ENCODE results near the gene PIEZO2.

Gene PIEZO2

GRCh38 chr18:11145413-11146191 lies 3.8 kb downstream of the PIEZO2 start:
- Histone ChIP-seq H3K27me3 (ENCODE audit: low read length) (no peaks in the 10 kb centered on the region), H3K9me2 (replicated peaks; ENCODE audit: insufficient read depth, low read length) (no peaks in the 10 kb centered on the region), H2AFZ (ENCODE audit: low read depth, low read length, severe bottlenecking) (no peak overlapping the region), H3K9me3 (ENCODE audit: insufficient read depth, low read length) (no peaks in the 10 kb centered on the region), H3K27ac (ENCODE audit: low read depth, low read length) (no peak overlapping the region), H3K4me2 (ENCODE audit: low read depth, low read length, poor library complexity, severe bottlenecking) (no peak overlapping the region), H3K36me3 (ENCODE audit: low read length) (no peaks in the 10 kb centered on the region), H3K79me2 (ENCODE audit: insufficient read depth, low read length) (no peaks in the 10 kb centered on the region), H3F3A (ENCODE audit: insufficient read depth) (no peaks in the 10 kb centered on the region), H4K20me1 (ENCODE audit: low read depth, low read length) (no peaks in the 10 kb centered on the region), H3K4me3 (ENCODE audit: insufficient read depth, low read length, poor library complexity, severe bottlenecking) (no peak overlapping the region), H3K9ac (ENCODE audit: low read length) (no peak overlapping the region)
- TF ChIP-seq CTCF (IDR thresholded peaks at IDR 0.05; ENCODE audit: insufficient read depth, low read length, poor library complexity, severe bottlenecking) (no peak), EZH2phosphoT487 (conservative IDR thresholded peaks at IDR 0.05; ENCODE audit: low read length) (no peak)

GRCh38 chr18:11137400-11137799 lies 12.0 kb downstream of the PIEZO2 start:
- no peaks in the 10 kb centered on the region for H3K36me3 ChIP-seq (ENCODE audit: low read length)
- H3K27me3 ChIP-seq (ENCODE audit: low read length) = no peaks in the 10 kb centered on the region
- no peaks in the 10 kb centered on the region for H3K9me2 ChIP-seq (replicated peaks; ENCODE audit: insufficient read depth, low read length)
- H3K79me2 ChIP-seq (ENCODE audit: insufficient read depth, low read length) = no peaks in the 10 kb centered on the region
- H3K4me2 ChIP-seq (ENCODE audit: low read depth, low read length, poor library complexity, severe bottlenecking) = no peak overlapping the region
- no peak overlapping the region for H3K27ac ChIP-seq (ENCODE audit: low read depth, low read length)
- no peak overlapping the region for H3K9ac ChIP-seq (ENCODE audit: low read length)
- H3F3A ChIP-seq (ENCODE audit: insufficient read depth) = no peaks in the 10 kb centered on the region
- H3K9me3 ChIP-seq (ENCODE audit: insufficient read depth, low read length) = no peaks in the 10 kb centered on the region
- H4K20me1 ChIP-seq (ENCODE audit: low read depth, low read length) = no peaks in the 10 kb centered on the region
- no peak overlapping the region for H3K4me3 ChIP-seq (ENCODE audit: insufficient read depth, low read length, poor library complexity, severe bottlenecking)
- TF ChIP-seq EZH2phosphoT487 (conservative IDR thresholded peaks at IDR 0.05; ENCODE audit: low read length) (no peak), CTCF (IDR thresholded peaks at IDR 0.05; ENCODE audit: insufficient read depth, low read length, poor library complexity, severe bottlenecking) (no peak)
- H2AFZ ChIP-seq (ENCODE audit: low read depth, low read length, severe bottlenecking) = no peak overlapping the region

GRCh38 chr18:11136241-11136640 lies 13.1 kb downstream of the PIEZO2 start:
- no peaks in the 10 kb centered on the region for H3K79me2 ChIP-seq (ENCODE audit: insufficient read depth, low read length)
- no peaks in the 10 kb centered on the region for H3K27me3 ChIP-seq (ENCODE audit: low read length)
- no peaks in the 10 kb centered on the region for H3K9me2 ChIP-seq (replicated peaks; ENCODE audit: insufficient read depth, low read length)
- H3K9ac ChIP-seq (ENCODE audit: low read length) = no peak overlapping the region
- H3K36me3 ChIP-seq (ENCODE audit: low read length) = no peaks in the 10 kb centered on the region
- H2AFZ ChIP-seq (ENCODE audit: low read depth, low read length, severe bottlenecking) = no peak overlapping the region
- no peak overlapping the region for H3K4me3 ChIP-seq (ENCODE audit: insufficient read depth, low read length, poor library complexity, severe bottlenecking)
- no peak overlapping the region for H3K27ac ChIP-seq (ENCODE audit: low read depth, low read length)
- no peaks in the 10 kb centered on the region for H3F3A ChIP-seq (ENCODE audit: insufficient read depth)
- no peak overlapping the region for H3K4me2 ChIP-seq (ENCODE audit: low read depth, low read length, poor library complexity, severe bottlenecking)
- no peak for TF ChIP-seq CTCF (IDR thresholded peaks at IDR 0.05; ENCODE audit: insufficient read depth, low read length, poor library complexity, severe bottlenecking)
- no peak for TF ChIP-seq EZH2phosphoT487 (conservative IDR thresholded peaks at IDR 0.05; ENCODE audit: low read length)
- no peaks in the 10 kb centered on the region for H3K9me3 ChIP-seq (ENCODE audit: insufficient read depth, low read length)
- H4K20me1 ChIP-seq (ENCODE audit: low read depth, low read length) = no peaks in the 10 kb centered on the region

Measured in SU-DHL-6 (cell line).